H9 (cell line): Measurements from ENCODE around the gene ALPG. TPM values are rescaled to one million over a fixed set of nuclear protein-coding genes. Genes with fewer than 3 reads are reported as not detected.

Experiments
- DNase-seq: peaks from one replicate; pipeline ENCODE4 v3.0.0-alpha.2; 2017
- H2AFZ ChIP-seq: one replicate; pipeline ENCODE4 v1.6.1; 2013; ENCODE audit warnings: mild to moderate bottlenecking, low read length, control low read depth, moderate library complexity
- H2AK5ac ChIP-seq: 2 replicates; pipeline ENCODE4 v1.6.1; 2013; ENCODE audit warnings: low read length, control low read depth, mixed read lengths; ENCODE audit not compliant: insufficient read length
- H2BK120ac ChIP-seq: one replicate; pipeline ENCODE4 v1.6.1; 2013; ENCODE audit warnings: low read depth, mild to moderate bottlenecking, low read length, control low read depth, inconsistent platforms; ENCODE audit not compliant: poor library complexity, severe bottlenecking
- H2BK12ac ChIP-seq: 2 replicates; pipeline ENCODE4 v1.6.1; 2013; ENCODE audit warnings: low read length, control low read depth, mixed read lengths, low read depth; ENCODE audit not compliant: insufficient read length
- H2BK15ac ChIP-seq: 2 replicates; pipeline ENCODE4 v1.6.1; 2013; ENCODE audit warnings: low read depth, low read length, control low read depth
- H2BK20ac ChIP-seq: one replicate; pipeline ENCODE4 v1.6.1; 2013; ENCODE audit warnings: low read depth, mild to moderate bottlenecking, low read length, control low read depth, inconsistent platforms; ENCODE audit not compliant: poor library complexity, severe bottlenecking
- H2BK5ac ChIP-seq: 2 replicates; pipeline ENCODE4 v1.6.1; 2013; ENCODE audit warnings: low read length, control low read depth, mixed read lengths; ENCODE audit not compliant: insufficient read length
- H3K14ac ChIP-seq: 2 replicates; pipeline ENCODE4 v1.6.1; 2013; ENCODE audit warnings: low read length, control low read depth; ENCODE audit not compliant: insufficient read depth
- H3K18ac ChIP-seq: 2 replicates; pipeline ENCODE4 v1.6.1; 2013; ENCODE audit warnings: low read depth, mild to moderate bottlenecking, mixed read lengths, low read length, control low read depth; ENCODE audit not compliant: insufficient read length
- H3K23ac ChIP-seq: 2 replicates; pipeline ENCODE4 v1.6.1; 2013; ENCODE audit warnings: low read length, control low read depth, mixed read lengths, low read depth; ENCODE audit not compliant: insufficient read length
- H3K23me2 ChIP-seq: 2 replicates; pipeline ENCODE4 v1.6.1; 2013; ENCODE audit warnings: low read depth, mild to moderate bottlenecking, mixed read lengths, low read length, control low read depth; ENCODE audit not compliant: insufficient read length, poor library complexity, severe bottlenecking
- H3K27ac ChIP-seq: 2 replicates; pipeline ENCODE4 v1.5.1; 2013; ENCODE audit warnings: low read length, control low read depth, mixed read lengths, low read depth; ENCODE audit not compliant: insufficient read length
- H3K27me3 ChIP-seq: 2 replicates; pipeline ENCODE4 v1.6.1; 2013; ENCODE audit warnings: low read length, control low read depth, inconsistent platforms; ENCODE audit not compliant: insufficient read depth
- H3K4ac ChIP-seq: 2 replicates; pipeline ENCODE4 v1.6.1; 2013; ENCODE audit warnings: low read depth, mild to moderate bottlenecking, control low read depth, inconsistent platforms, low read length, moderate library complexity
- H3K4me1 ChIP-seq: 2 replicates; pipeline ENCODE4 v1.6.1; 2013; ENCODE audit warnings: low read length, control low read depth, inconsistent platforms; ENCODE audit not compliant: insufficient read depth
- H3K4me2 ChIP-seq: 2 replicates; pipeline ENCODE4 v1.6.1; 2013; ENCODE audit warnings: low read length, control low read depth, mixed read lengths; ENCODE audit not compliant: insufficient read length, insufficient read depth
- H3K56ac ChIP-seq: 2 replicates; pipeline ENCODE4 v1.6.1; 2013; ENCODE audit warnings: low read depth, mild to moderate bottlenecking, mixed read lengths, low read length, control low read depth; ENCODE audit not compliant: insufficient read length
- H3K79me1 ChIP-seq: 2 replicates; pipeline ENCODE4 v1.6.1; 2013; ENCODE audit warnings: low read depth, mild to moderate bottlenecking, moderate library complexity, low read length, control low read depth, inconsistent platforms; ENCODE audit not compliant: insufficient read depth, poor library complexity, severe bottlenecking
- H3K79me2 ChIP-seq: 2 replicates; pipeline ENCODE4 v1.6.1; 2013; ENCODE audit warnings: low read length, control low read depth, inconsistent platforms; ENCODE audit not compliant: insufficient read depth
- H3K9ac ChIP-seq: 2 replicates; pipeline ENCODE4 v1.6.1; 2013; ENCODE audit warnings: low read length, control low read depth, mixed read lengths; ENCODE audit not compliant: insufficient read length; ENCODE audit errors: extremely low read depth
- H3K9me3 ChIP-seq: one replicate; pipeline ENCODE4 v1.6.1; 2013; ENCODE audit warnings: low read depth, low read length, inconsistent platforms; ENCODE audit not compliant: control insufficient read depth
- H3T11ph ChIP-seq: one replicate; pipeline ENCODE4 v1.6.1; 2013; ENCODE audit warnings: mild to moderate bottlenecking, low read length, control low read depth, inconsistent platforms
- H4K20me1 ChIP-seq: one replicate; pipeline ENCODE4 v1.6.1; 2013; ENCODE audit not compliant: control insufficient read depth, insufficient read length, insufficient read depth
- H4K5ac ChIP-seq: 2 replicates; pipeline ENCODE4 v1.6.1; 2013; ENCODE audit warnings: low read depth, mild to moderate bottlenecking, mixed read lengths, low read length, control low read depth; ENCODE audit not compliant: insufficient read length
- H4K8ac ChIP-seq: replicated peaks from 2 replicates; pipeline ENCODE4 v1.6.1; 2013; ENCODE audit warnings: low read length, control low read depth, mixed read lengths, low read depth; ENCODE audit not compliant: insufficient read length
- H4K91ac ChIP-seq: 2 replicates; pipeline ENCODE4 v1.6.1; 2013; ENCODE audit warnings: low read depth, mild to moderate bottlenecking, moderate library complexity, mixed read lengths, low read length, control low read depth; ENCODE audit not compliant: insufficient read length
- H3K27ac Mint-ChIP-seq, 3 experiments: 2 replicates in 2 of 3; 3 replicates in 1 of 3; pipeline ENCODE4 v1.8.0; 2020 to 2021; ENCODE audit warnings: mixed read lengths in 3 of 3, mild to moderate bottlenecking in 1 of 3, moderate library complexity in 1 of 3
- H3K27me3 Mint-ChIP-seq: 2 replicates; pipeline ENCODE4 v1.8.0; 2021; ENCODE audit warnings: low read depth, mild to moderate bottlenecking, moderate library complexity, mixed read lengths
- H3K36me3 Mint-ChIP-seq, 3 experiments: 2 replicates in 2 of 3; 3 replicates in 1 of 3; pipeline ENCODE4 v1.8.0; 2020 to 2021; ENCODE audit warnings: low read depth in 3 of 3, mixed read lengths in 3 of 3; ENCODE audit not compliant: insufficient read depth in 1 of 3
- H3K4me1 Mint-ChIP-seq, 2 experiments: 2 replicates each; pipeline ENCODE4 v1.8.0; 2020; ENCODE audit warnings: mixed read lengths in 2 of 2
- H3K4me3 Mint-ChIP-seq, 2 experiments: 2 replicates in 1 of 2; 3 replicates in 1 of 2; pipeline ENCODE4 v1.8.0; 2020 to 2021; ENCODE audit warnings: mild to moderate bottlenecking in 2 of 2, mixed read lengths in 2 of 2, moderate library complexity in 1 of 2
- H3K9me3 Mint-ChIP-seq, 2 experiments: 2 replicates in 1 of 2; 3 replicates in 1 of 2; pipeline ENCODE4 v1.8.0; 2020; ENCODE audit warnings: mild to moderate bottlenecking in 2 of 2, mixed read lengths in 2 of 2, moderate library complexity in 1 of 2
- CTCF ChIP-seq: fragments of 200-600 bp; sonication (generic); conservative IDR thresholded peaks from 3 replicates; pipeline ENCODE4 v1.8.0; 2021; ENCODE audit warnings: antibody characterized with exemption, mild to moderate bottlenecking
- WGBS: extraction: QIAGEN DNeasy Blood & Tissue Kit; methylation state at CpG from one replicate; pipeline ENCODE4 v1.1.7; 2013; ENCODE audit warnings: missing lambda C conversion rate, low lambda C conversion rate, mixed read lengths; ENCODE audit not compliant: insufficient read length; ENCODE audit errors: extremely low coverage; 5-methylcytosine and 5-hydroxymethylcytosine counted together
- total RNA-seq: library from RNA; stranded (reverse); gene quantifications from 2 replicates; pipeline ENCODE4 v1.2.1, GENCODE V29; 2021

ALPG gene
- total RNA-seq, 1 experiment from 2014 or later: 1.3 TPM

- Histone ChIP-seq H3K79me1 (no peaks in the 10 kb centered on the region), H3K23me2 (no peaks in the 10 kb centered on the region), H4K91ac (no peak overlapping the region), H2AK5ac (no peak overlapping the region), H2BK120ac (no peak overlapping the region), H3K56ac (no peak overlapping the region), H2BK15ac (no peak overlapping the region), H3T11ph (no peak overlapping the region), H4K20me1 (no peaks in the 10 kb centered on the region), H3K4me1 (peaks cover 2% of the 10 kb centered on the region; the same call in 1 of the 2 replicates), H2BK20ac (no peak overlapping the region), H3K79me2 (no peaks in the 10 kb centered on the region), H3K27me3 (no peaks in the 10 kb centered on the region), H3K14ac (no peak overlapping the region), H3K27ac (no peak overlapping the region), H2AFZ (no peak overlapping the region), H3K9me3 (no peaks in the 10 kb centered on the region), H3K23ac (no peak overlapping the region), H3K4me2 (no peak overlapping the region), H3K9ac (no peak overlapping the region), H3K18ac (no peak overlapping the region), H4K8ac (no peak overlapping the region), H4K5ac (no peak overlapping the region), H2BK5ac (no peak overlapping the region), H2BK12ac (no peak overlapping the region), H3K4ac (no peak overlapping the region)
- TF ChIP-seq CTCF: no peak
- Mint-ChIP-seq H3K9me3 (no peaks in the 10 kb centered on the region), H3K4me1 (peaks cover 20 to 29% of the 10 kb centered on the region in 2 experiments), H3K4me3 (no peak overlapping the region), H3K36me3 (0 out of 7 replicates have a peak, but pooled peaks cover 0 to 2% (median 0%) of the 10 kb centered on the region in 3 experiments), H3K27ac (no peak overlapping the region), H3K27me3 (peaks cover 6% of the 10 kb centered on the region)
- DNase-seq: no peak
- no CpG with 5 or more reads among the region's 4 CpGs for WGBS
These were observed 30.4 kb upstream of the ALPG start for GRCh38 chr2:232376260-232376659.
